SH-SY5Y (cell line): Measurements from ENCODE around the gene ZSCAN4.

Experiments used
- GATA2 ChIP-seq: IDR thresholded peaks from 2 replicates; pipeline ENCODE4 v1.6.1; 2011; ENCODE audit warnings: mild to moderate bottlenecking, low read depth, low read length
- GATA3 ChIP-seq: IDR thresholded peaks from 2 replicates; pipeline ENCODE4 v1.6.1; 2011; ENCODE audit warnings: low read depth, mild to moderate bottlenecking, low read length, moderate library complexity

GRCh38 chr19:57682226-57682766 lies 13.6 kb downstream of the ZSCAN4 start:
- TF ChIP-seq GATA2 (no peak), GATA3 (no peak)
